ENCODE data around the gene MRPL4. TPM values are rescaled to one million over a fixed set of nuclear protein-coding genes. Genes with fewer than 3 reads are reported as not detected.
A peak's percentile ranks its signal among the peaks of the same experiment; 100 is the strongest.

Gene MRPL4
- total RNA-seq, 3 donors from 2014 or later: 40.2 to 57.7 (median 52.7) TPM

- Histone ChIP-seq H3K4me1 (peaks cover 27 to 33% of the 10 kb centered on the region in 2 donors), H3K4me3 (peak overlapping the region; percentile 26 to 72 (median 54)), H3K36me3 (no peaks in the 10 kb centered on the region), H3K27ac (peak overlapping the region; percentile 25 to 52), H3K27me3 (peaks cover 24 to 83% of the 10 kb centered on the region in 2 donors), H3K9me3 (no peaks in the 10 kb centered on the region)
- peak; percentile 75 to 92 for DNase-seq (ENCODE audit: low spot score in 2 of 2)
- TF ChIP-seq, protein P1, sequence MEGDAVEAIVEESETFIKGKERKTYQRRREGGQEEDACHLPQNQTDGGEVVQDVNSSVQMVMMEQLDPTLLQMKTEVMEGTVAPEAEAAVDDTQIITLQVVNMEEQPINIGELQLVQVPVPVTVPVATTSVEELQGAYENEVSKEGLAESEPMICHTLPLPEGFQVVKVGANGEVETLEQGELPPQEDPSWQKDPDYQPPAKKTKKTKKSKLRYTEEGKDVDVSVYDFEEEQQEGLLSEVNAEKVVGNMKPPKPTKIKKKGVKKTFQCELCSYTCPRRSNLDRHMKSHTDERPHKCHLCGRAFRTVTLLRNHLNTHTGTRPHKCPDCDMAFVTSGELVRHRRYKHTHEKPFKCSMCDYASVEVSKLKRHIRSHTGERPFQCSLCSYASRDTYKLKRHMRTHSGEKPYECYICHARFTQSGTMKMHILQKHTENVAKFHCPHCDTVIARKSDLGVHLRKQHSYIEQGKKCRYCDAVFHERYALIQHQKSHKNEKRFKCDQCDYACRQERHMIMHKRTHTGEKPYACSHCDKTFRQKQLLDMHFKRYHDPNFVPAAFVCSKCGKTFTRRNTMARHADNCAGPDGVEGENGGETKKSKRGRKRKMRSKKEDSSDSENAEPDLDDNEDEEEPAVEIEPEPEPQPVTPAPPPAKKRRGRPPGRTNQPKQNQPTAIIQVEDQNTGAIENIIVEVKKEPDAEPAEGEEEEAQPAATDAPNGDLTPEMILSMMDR (IDR thresholded peaks at IDR 0.05): no peak
- TF ChIP-seq POLR2AphosphoS5 (IDR thresholded peaks at IDR 0.05): no peak
- TF ChIP-seq POLR2A (IDR thresholded peaks at IDR 0.05): no peak
- intact Hi-C loops (cut with DNase I; ENCODE audit: low total_unique reads): no loop called here
Observed at GRCh38 chr19:10292206-10292788, 40.3 kb downstream of the MRPL4 start.

DNA sequence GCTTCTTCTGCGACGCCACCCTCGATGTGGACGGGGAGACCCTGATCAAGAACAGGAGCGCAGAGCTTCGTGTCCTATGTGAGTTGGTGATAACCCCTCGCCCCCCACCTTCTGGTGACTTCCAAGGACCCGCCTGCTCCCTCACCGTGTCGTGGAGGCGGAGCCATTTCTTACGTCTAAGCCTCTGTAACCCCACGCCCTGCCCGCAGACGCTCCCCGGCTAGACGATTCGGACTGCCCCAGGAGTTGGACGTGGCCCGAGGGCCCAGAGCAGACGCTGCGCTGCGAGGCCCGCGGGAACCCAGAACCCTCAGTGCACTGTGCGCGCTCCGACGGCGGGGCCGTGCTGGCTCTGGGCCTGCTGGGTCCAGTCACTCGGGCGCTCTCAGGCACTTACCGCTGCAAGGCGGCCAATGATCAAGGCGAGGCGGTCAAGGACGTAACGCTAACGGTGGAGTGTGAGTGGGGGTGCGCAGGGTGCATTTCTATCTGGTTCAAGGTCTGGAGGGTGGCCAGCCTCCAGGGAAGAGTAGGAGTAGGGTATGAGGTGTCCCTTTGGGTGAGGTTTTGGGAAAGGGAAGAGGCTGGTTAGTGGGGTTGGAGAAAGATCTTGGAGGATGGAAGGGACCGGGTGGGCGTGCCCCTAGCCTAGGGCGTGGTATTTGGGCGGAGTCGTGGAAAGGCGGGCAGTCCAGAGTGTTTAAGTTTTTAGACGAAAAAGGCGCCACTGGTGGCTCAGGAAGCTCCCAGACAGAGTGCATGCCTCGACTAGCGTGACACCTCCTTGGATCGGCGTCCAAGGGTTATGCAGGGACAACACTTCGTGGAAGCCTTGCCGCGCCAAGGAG, 41.0 kb downstream of the MRPL4 start:
- no peak for TF ChIP-seq POLR2AphosphoS5 (IDR thresholded peaks at IDR 0.05)
- no peak for TF ChIP-seq POLR2A (IDR thresholded peaks at IDR 0.05)
- TF ChIP-seq, protein P1 (IDR thresholded peaks at IDR 0.05): no peak
- peaks cover 24 to 83% of the 10 kb centered on the region in 2 donors for H3K27me3 ChIP-seq
- DNase-seq (ENCODE audit: low spot score in 2 of 2): no peak
- no peaks in the 10 kb centered on the region for H3K36me3 ChIP-seq
- intact Hi-C loops (cut with DNase I; ENCODE audit: low total_unique reads): no loop called here
- no peaks in the 10 kb centered on the region for H3K9me3 ChIP-seq
- H3K4me1 ChIP-seq: peaks cover 27 to 33% of the 10 kb centered on the region in 2 donors
- peak overlapping the region in 1 of 2 donors; percentile 52 for H3K27ac ChIP-seq
- peak overlapping the region in 2 of 3 donors; percentile 54 to 72 for H3K4me3 ChIP-seq

- TF ChIP-seq POLR2A (IDR thresholded peaks at IDR 0.05) (no peak), POLR2AphosphoS5 (IDR thresholded peaks at IDR 0.05) (no peak)
- TF ChIP-seq, protein P1 (IDR thresholded peaks at IDR 0.05): no peak
- intact Hi-C loops (cut with DNase I; ENCODE audit: low total_unique reads): no loop called here
Observed at GRCh38 chr19:10293637-10294367, 41.8 kb downstream of the MRPL4 start.

DNA sequence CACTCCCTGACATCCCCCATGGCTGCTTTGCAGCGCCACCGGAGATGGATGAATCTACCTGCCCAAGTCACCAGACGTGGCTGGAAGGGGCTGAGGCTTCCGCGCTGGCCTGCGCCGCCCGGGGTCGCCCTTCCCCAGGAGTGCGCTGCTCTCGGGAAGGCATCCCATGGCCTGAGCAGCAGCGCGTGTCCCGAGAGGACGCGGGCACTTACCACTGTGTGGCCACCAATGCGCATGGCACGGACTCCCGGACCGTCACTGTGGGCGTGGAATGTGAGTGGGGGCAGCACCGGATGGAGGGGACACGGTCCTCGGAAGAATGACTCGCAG, 42.3 kb downstream of the MRPL4 start:
- H3K4me1 ChIP-seq: peaks cover 23 to 30% of the 10 kb centered on the region in 2 donors
- intact Hi-C loops (cut with DNase I; ENCODE audit: low total_unique reads): no loop called here
- DNase-seq (ENCODE audit: low spot score in 2 of 2): no peak
- H3K27ac ChIP-seq: no peak overlapping the region
- peaks cover 21 to 71% of the 10 kb centered on the region in 2 donors for H3K27me3 ChIP-seq
- H3K9me3 ChIP-seq: no peaks in the 10 kb centered on the region
- H3K36me3 ChIP-seq: no peaks in the 10 kb centered on the region
- no peak for TF ChIP-seq POLR2A (IDR thresholded peaks at IDR 0.05)
- no peak overlapping the region for H3K4me3 ChIP-seq

More at GRCh38 chr19:10293637-10294367, 41.8 kb downstream of the MRPL4 start:
- DNase-seq (ENCODE audit: low spot score in 2 of 2): no peak
- H3K27me3 ChIP-seq: peaks cover 24 to 77% of the 10 kb centered on the region in 2 donors
- no peaks in the 10 kb centered on the region for H3K36me3 ChIP-seq
- H3K4me1 ChIP-seq: peaks cover 27 to 33% of the 10 kb centered on the region in 2 donors
- no peak overlapping the region for H3K27ac ChIP-seq
- no peaks in the 10 kb centered on the region for H3K9me3 ChIP-seq
- peak overlapping the region in 2 of 3 donors; percentile 54 to 72 for H3K4me3 ChIP-seq

DNA sequence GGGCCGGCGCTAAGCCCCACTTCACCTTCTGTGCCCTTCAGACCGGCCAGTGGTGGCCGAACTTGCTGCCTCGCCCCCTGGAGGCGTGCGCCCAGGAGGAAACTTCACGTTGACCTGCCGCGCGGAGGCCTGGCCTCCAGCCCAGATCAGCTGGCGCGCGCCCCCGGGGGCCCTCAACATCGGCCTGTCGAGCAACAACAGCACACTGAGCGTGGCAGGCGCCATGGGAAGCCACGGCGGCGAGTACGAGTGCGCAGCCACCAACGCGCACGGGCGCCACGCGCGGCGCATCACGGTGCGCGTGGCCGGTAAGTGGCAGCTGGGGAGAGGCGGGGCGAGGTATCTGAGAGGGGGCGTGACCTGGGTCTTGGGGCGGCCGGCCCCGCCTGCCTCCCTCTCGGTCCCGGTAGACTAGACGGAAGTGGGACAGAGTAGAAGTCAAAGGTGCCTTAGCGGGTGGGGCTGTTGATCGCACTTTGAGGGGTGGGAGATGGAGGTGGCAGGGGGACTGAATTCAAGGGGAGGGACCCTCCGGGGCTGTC, 43.4 kb downstream of the MRPL4 start:
- Histone ChIP-seq H3K27me3 (peaks cover 20 to 61% of the 10 kb centered on the region in 2 donors), H3K9me3 (no peaks in the 10 kb centered on the region), H3K36me3 (no peaks in the 10 kb centered on the region), H3K4me3 (peak overlapping the region in 2 of 3 donors; percentile 35 to 62), H3K27ac (no peak overlapping the region), H3K4me1 (peaks cover 15 to 23% of the 10 kb centered on the region in 2 donors)
- intact Hi-C loops (cut with DNase I; ENCODE audit: low total_unique reads): no loop called here
- DNase-seq (ENCODE audit: low spot score in 2 of 2): no peak
- TF ChIP-seq POLR2A (IDR thresholded peaks at IDR 0.05): no peak
- TF ChIP-seq, protein P1 (IDR thresholded peaks at IDR 0.05): no peak
- TF ChIP-seq POLR2AphosphoS5 (IDR thresholded peaks at IDR 0.05): no peak

Data from breast epithelium (tissue), 4 donors.